GM18873 (cell line): ENCODE results near the gene NFKB1.

Experiments
- ATAC-seq: cut with Tn5 transposase; IDR thresholded peaks from one replicate; pipeline ENCODE4 v1.9.1; 2021; ENCODE audit warnings: mild to moderate bottlenecking, moderate library complexity, moderate number of reproducible peaks; ENCODE audit not compliant: unreplicated experiment, low FRiP score

Gene NFKB1

DNA sequence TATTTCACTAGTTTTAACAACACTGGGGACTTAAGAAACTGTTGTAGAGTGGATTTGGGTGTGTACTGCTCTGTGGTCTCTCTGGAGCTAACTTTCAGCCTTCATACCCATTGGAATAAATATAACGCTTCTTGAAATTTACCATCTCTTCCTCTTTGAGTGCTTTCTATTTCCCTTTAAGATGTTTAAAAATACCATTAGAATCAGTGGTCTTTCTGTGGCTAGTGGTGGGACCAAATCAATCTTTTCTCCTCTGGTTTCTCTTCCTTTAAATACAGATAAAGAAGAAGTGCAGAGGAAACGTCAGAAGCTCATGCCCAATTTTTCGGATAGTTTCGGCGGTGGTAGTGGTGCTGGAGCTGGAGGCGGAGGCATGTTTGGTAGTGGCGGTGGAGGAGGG, 92.0 kb downstream of the NFKB1 start:
- no peak for ATAC-seq

GRCh38 chr4:102594000-102594399, 92.8 kb downstream of the NFKB1 start:
- no peak for ATAC-seq

- no peak for ATAC-seq
Observed at GRCh38 chr4:102596532-102596931, 95.4 kb downstream of the NFKB1 start.

DNA sequence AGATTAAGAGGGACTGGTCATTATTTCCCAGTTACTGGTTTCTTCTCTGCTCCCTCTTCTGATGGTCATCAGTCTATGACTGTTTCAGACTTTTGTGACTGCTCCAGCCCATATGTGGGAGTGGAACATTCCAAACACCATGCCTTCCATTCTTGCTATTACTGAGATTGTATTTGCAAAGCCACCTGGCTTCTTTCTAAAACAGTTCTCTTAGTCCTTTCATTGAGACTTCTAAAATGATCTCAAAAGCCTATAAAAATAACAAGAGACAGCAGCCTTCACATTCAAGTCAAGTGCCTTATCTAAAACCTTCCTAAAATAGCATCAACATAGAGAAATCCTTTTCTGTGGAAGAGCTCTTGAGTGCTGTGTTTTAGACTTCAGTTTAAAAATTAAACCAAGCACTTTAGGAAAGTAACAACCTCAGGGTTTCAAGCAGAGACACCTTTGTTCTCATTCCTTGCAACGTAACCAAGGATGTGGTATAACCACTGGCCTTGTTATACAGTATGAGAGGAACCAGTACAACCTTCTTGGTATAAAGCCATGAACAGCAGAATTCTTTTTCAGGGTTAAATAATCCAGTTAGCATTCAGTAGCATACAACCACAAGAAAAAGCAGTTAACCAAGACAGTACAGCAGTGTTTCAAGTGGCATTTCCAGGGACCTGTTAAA, 97.1 kb downstream of the NFKB1 start:
- peak; percentile 77 for ATAC-seq

DNA sequence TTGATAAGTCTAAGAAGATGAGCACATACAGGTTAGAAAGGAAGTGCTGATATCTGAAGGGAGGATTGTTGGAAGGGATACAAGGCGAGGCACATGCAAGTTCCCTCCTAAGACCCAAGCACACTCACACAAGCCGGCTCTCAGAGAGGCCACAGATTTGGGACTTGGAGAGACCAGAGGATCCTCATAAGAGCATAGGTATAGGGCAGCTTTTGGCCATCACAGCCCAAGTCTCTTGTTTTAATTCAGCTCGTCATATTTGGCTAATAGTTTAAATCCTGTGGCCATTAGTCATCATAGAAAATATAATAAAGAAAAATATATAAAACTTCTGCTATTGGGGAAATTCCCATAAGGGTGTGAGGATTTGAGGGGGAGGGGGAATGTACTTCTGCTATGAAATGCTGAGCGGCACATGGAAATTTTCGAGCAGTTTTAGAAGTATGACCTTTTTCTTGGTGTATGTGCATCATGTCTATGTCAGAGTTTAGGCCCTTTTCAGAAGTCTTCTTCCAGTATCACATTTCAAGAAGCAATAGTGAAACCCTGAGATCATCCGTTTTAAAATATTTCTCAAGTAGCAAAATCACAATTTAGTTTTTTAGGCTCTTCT, 97.7 kb downstream of the NFKB1 start:
- ATAC-seq: peak; percentile 20

- no peak for ATAC-seq
Observed at GRCh38 chr4:102599455-102599854, 98.3 kb downstream of the NFKB1 start.

DNA sequence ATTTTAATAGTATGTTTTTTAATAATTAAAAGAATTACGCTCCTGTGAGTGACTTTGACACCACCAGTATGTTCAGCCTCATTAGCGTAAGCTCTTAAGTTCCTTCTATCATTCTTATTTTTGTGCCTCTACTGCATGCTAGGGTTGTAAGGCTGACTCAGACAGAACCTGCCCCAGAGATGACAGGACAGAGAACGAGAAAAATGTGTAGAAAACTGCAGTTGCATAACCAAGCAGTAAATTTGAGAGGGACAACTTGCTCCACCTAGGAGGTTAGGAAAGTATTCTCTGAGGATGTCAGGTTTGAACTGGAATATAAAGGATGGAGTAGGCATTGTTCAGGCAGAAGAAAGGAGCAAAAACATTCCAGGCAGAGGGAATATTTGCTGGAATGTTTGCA, 98.7 kb downstream of the NFKB1 start:
- ATAC-seq: no peak

DNA sequence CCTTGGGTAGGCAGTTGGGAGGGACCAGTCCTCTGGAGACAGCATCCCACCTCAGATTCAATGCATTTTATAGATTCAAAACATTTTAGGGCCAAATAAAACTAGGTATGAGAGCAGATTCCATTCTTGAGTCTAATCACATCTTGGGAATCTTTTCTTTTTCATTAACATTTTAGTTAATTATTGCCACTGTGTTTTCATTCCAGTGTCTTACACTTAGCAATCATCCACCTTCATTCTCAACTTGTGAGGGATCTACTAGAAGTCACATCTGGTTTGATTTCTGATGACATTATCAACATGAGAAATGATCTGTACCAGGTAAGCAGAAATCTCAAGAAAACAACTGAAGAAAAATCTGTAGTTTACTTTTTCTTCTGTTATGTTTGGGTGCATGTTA, 99.5 kb downstream of the NFKB1 start:
- ATAC-seq: no peak

DNA sequence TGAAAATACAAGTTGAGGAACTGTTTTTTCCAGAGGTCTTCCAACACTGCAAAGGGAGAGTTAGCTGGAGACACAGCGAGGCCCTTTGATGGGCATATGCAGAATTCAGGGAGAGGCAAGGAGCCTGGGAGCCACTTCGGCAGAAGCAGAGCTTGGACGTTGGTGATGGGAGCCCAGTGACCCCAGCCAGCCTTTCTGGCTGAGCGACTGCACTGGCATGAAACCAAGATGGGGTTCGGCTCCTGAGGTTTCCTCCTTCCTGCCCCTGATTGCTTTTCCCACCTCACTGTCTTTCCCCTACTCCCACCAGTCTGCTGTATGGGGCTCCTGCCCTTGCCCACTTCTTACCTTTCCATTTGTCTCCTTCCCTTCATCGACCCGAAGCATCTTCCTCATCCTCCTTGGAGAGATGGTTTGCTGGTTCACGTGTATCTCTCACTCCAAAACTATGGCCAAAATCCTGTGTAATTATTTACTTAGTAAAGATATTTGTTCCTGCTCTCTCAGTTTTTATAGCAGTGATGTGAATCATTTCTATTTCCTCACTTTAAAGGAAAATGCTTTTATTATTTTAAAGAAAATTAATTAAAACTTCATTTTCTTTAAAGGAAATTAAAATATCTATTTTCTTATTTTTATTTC, 100.5 kb downstream of the NFKB1 start:
- ATAC-seq: no peak

DNA sequence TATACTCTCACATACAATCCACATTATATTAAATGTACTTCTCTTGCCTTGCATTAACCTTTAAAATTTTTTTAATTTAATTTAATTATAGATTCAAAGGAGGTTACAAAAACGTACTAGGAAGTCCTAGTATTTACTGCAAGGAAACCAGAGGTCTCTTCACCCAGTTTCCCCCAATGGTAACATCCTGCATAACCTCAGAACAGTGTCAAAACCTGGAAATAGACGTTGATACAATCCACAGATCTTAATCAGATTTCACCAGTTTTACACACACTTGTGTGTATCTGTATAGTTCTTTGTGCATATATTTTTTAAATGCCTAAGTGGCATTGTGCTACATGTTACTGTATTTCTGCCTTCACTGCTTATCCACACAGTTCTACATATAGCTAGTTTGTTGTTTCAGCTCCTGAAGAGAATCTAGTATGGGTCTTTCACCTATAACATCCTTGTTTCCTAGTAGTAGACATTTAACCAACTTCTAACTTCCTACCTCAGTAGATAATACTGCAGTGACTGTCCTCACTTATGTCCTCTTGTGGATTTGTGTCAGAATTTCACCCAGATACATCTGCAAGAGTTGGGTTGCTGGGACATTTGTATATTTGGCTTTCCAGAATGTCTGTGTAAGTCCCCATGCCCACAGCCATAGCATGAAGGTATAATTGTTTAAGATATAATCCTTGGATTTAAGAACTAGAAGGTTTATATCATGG, 103.2 kb downstream of the NFKB1 start:
- ATAC-seq: no peak

- ATAC-seq: no peak
Observed at GRCh38 chr4:102606261-102606660, 105.1 kb downstream of the NFKB1 start.

DNA sequence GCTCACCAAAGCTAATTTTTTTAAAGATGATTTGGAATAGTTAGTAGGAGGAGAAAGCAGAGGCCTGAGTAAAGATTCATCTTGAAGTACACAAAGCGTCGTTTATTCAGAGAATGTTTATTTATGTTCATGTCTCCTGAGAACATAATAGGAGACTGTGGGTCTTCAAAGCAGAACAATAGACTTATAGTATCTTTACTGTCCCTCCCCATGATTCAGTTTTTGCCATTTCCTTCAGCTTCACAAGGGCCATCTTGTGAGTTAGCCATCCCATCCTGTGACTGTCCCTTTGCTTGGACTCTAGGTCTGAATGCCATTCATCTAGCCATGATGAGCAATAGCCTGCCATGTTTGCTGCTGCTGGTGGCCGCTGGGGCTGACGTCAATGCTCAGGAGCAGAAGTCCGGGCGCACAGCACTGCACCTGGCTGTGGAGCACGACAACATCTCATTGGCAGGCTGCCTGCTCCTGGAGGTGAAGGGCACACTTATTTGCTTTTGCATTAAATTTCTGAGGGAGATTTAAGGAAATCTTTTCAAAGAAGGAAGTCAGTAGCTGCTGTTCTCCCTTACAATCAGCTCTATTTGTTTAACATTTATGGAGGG, 105.8 kb downstream of the NFKB1 start:
- no peak for ATAC-seq

- no peak for ATAC-seq
Observed at GRCh38 chr4:102608190-102608589, 107.0 kb downstream of the NFKB1 start.

DNA sequence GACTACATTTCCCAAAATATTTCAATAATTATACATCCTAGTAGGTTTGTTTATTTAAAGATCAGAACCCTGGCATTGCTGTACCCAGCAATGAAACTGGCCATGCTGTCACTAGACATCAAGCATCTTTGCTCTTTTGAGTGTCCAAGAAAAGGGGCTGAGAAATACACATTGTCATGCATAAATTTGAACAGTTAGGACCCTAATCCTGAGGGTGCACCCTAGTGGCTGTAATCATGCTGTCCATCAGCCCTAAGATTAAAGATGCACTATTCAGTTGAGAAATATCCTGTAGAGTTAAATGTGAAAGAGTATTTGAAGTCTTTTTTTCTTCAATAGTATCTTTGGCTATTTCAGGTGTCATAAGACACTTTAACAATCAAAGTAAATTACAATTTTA, 108.8 kb downstream of the NFKB1 start:
- ATAC-seq: no peak

GRCh38 chr4:102610476-102610875, 109.3 kb downstream of the NFKB1 start:
- no peak for ATAC-seq

GRCh38 chr4:102612210-102612609, 111.1 kb downstream of the NFKB1 start:
- no peak for ATAC-seq

GRCh38 chr4:102612824-102613366, 111.7 kb downstream of the NFKB1 start:
- ATAC-seq: no peak

- ATAC-seq: no peak
Observed at GRCh38 chr4:102614801-102615200, 113.6 kb downstream of the NFKB1 start.

GRCh38 chr4:102616636-102617035, 115.5 kb downstream of the NFKB1 start:
- ATAC-seq: no peak

- peak; percentile 42 for ATAC-seq
Observed at GRCh38 chr4:102619021-102619420, 117.9 kb downstream of the NFKB1 start.
